ENCODE measurements around the gene MYNN. TPM values are rescaled to one million over a fixed set of nuclear protein-coding genes. Genes with fewer than 3 reads are reported as not detected.
"Not testable (repeated sequence)": the region's sequence is repeated elsewhere in the genome, so short reads cannot be mapped to it uniquely, and the experiment has no call there.

Gene MYNN
- total RNA-seq (2022) (18.0 and 20.4 TPM in 2 replicates), Bru-seq, nascent RNA (percentile 93 among the genes with signal in this experiment), BruChase-seq, experiment 1, labeled RNA remaining after a 6-hour chase (percentile 76 among the genes with signal in this experiment), BruChase-seq, experiment 2, labeled RNA remaining after a 2-hour chase (percentile 91 among the genes with signal in this experiment)
- long read RNA-seq, full-length matches to known transcripts, result 54 of 96 reads
- long read RNA-seq, partial matches to known transcripts, result 11 of 96 reads
- long read RNA-seq, other reads (novel, unspliced or antisense), result 31 of 96 reads

- H3K36me3 Mint-ChIP-seq (ENCODE audit: insufficient read depth, unreplicated experiment), result peaks cover 58% of the 10 kb centered on the region
- BruUV-seq (replicated peaks), result TSS peak; percentile 83
These were observed at the start of gene MYNN for GRCh38 chr3:169772897-169773816. Gene MYNN (plus strand): TSS chr3:169773396. CDS start chr3:169774296, 900 bp downstream.

GRCh38 chr3:169731857-169732256 is 41.3 kb upstream of the MYNN start:
- BruUV-seq (replicated peaks); H3K36me3 Mint-ChIP-seq (ENCODE audit: insufficient read depth, unreplicated experiment); H3K27ac Mint-ChIP-seq (ENCODE audit: low read depth, unreplicated experiment); H3K4me3 Mint-ChIP-seq (ENCODE audit: unreplicated experiment); H3K27me3 Mint-ChIP-seq (ENCODE audit: insufficient read depth, unreplicated experiment); H3K4me1 Mint-ChIP-seq (ENCODE audit: insufficient read depth, unreplicated experiment); intact Hi-C loops (cut with micrococcal nuclease); H3K9me3 Mint-ChIP-seq (ENCODE audit: unreplicated experiment); DNase-seq (ENCODE audit: unreplicated experiment): not testable (repeated sequence)
- ChIA-PET POLR2A (interaction anchor here (0.7 kb wide), 1 partner anchor 1580 kb away, joined by 4 read pairs; no protein-coding TSS in a partner anchor), CTCF (interaction anchor here (0.7 to 1.5 kb wide), 3 partner anchors 8 to 606 kb away, joined by 3 to 4 read pairs (median 3); no protein-coding TSS in a partner anchor)

More at GRCh38 chr3:169772897-169773816, at the start of gene MYNN:
- H3K4me1 Mint-ChIP-seq (ENCODE audit: insufficient read depth, unreplicated experiment), result peaks cover 4% of the 10 kb centered on the region
- CTCF ChIA-PET, result interaction anchor here (0.6 to 2.5 kb wide), 7 partner anchors 10 to 746 kb away, joined by 3 to 14 read pairs (median 3); partner anchors contain the start of gene TERC
- DNase-seq (ENCODE audit: unreplicated experiment), result peak; percentile 87
- H3K4me3 Mint-ChIP-seq (ENCODE audit: unreplicated experiment), result peak within 1 kb of the TSS; percentile 94
- H3K27me3 Mint-ChIP-seq (ENCODE audit: insufficient read depth, unreplicated experiment), result no peaks in the 10 kb centered on the region
- peak within 1 kb of the TSS; percentile 99 for H3K27ac Mint-ChIP-seq (ENCODE audit: low read depth, unreplicated experiment)
- intact Hi-C loops (cut with micrococcal nuclease), result loop anchor here (1.0 to 5.0 kb wide), 4 partner anchors 10 to 1039 kb away; partner anchors contain the start of gene SEC62
- no peaks in the 10 kb centered on the region for H3K9me3 Mint-ChIP-seq (ENCODE audit: unreplicated experiment)
- POLR2A ChIA-PET, result interaction anchor here (0.6 to 3.5 kb wide), 32 partner anchors 10 to 1684 kb away, joined by 3 to 50 read pairs (median 4); partner anchors contain the start of genes PRKCI, SEC62 and TERC
- TF ChIP-seq CTCF (IDR thresholded peaks at IDR 0.05; ENCODE audit: unreplicated experiment), result no peak

- no peak for TF ChIP-seq CTCF (IDR thresholded peaks at IDR 0.05; ENCODE audit: unreplicated experiment)
- no TSS peak for BruUV-seq (replicated peaks)
- ChIA-PET CTCF (interaction anchor here (1.6 kb wide), 1 partner anchor 8 kb away, joined by 4 read pairs; no protein-coding TSS in a partner anchor), POLR2A (interaction anchor here (0.7 kb wide), 1 partner anchor 597 kb away, joined by 3 read pairs; no protein-coding TSS in a partner anchor)
- no peak for DNase-seq (ENCODE audit: unreplicated experiment)
- no peaks in the 10 kb centered on the region for H3K4me1 Mint-ChIP-seq (ENCODE audit: insufficient read depth, unreplicated experiment)
- no peak overlapping the region for H3K4me3 Mint-ChIP-seq (ENCODE audit: unreplicated experiment)
- no peaks in the 10 kb centered on the region for H3K36me3 Mint-ChIP-seq (ENCODE audit: insufficient read depth, unreplicated experiment)
- no peak overlapping the region for H3K27ac Mint-ChIP-seq (ENCODE audit: low read depth, unreplicated experiment)
- peaks cover 14% of the 10 kb centered on the region for H3K9me3 Mint-ChIP-seq (ENCODE audit: unreplicated experiment)
- intact Hi-C loops (cut with micrococcal nuclease), result no loop called here
- H3K27me3 Mint-ChIP-seq (ENCODE audit: insufficient read depth, unreplicated experiment), result no peaks in the 10 kb centered on the region
These were observed 34.1 kb upstream of the MYNN start for GRCh38 chr3:169739067-169739466.

- peaks cover 9% of the 10 kb centered on the region for H3K4me1 Mint-ChIP-seq (ENCODE audit: insufficient read depth, unreplicated experiment)
- TF ChIP-seq CTCF (IDR thresholded peaks at IDR 0.05; ENCODE audit: unreplicated experiment), result peak; percentile 24
- H3K4me3 Mint-ChIP-seq (ENCODE audit: unreplicated experiment), result no peak overlapping the region
- H3K27me3 Mint-ChIP-seq (ENCODE audit: insufficient read depth, unreplicated experiment), result no peaks in the 10 kb centered on the region
- no peaks in the 10 kb centered on the region for H3K9me3 Mint-ChIP-seq (ENCODE audit: unreplicated experiment)
- intact Hi-C loops (cut with micrococcal nuclease), result loop anchor here (1.0 to 10.0 kb wide), 6 partner anchors 80 to 1534 kb away; partner anchors contain the start of gene MECOM
- CTCF ChIA-PET, result interaction anchor here (0.6 to 3.5 kb wide), 29 partner anchors 9 to 1538 kb away, joined by 3 to 40 read pairs (median 4); no protein-coding TSS in a partner anchor
- POLR2A ChIA-PET, result interaction anchor here (0.9 to 2.2 kb wide), 2 partner anchors 10 to 596 kb away, joined by 3 to 8 read pairs; no protein-coding TSS in a partner anchor
- no TSS peak for BruUV-seq (replicated peaks)
- no peaks in the 10 kb centered on the region for H3K36me3 Mint-ChIP-seq (ENCODE audit: insufficient read depth, unreplicated experiment)
- no peak for DNase-seq (ENCODE audit: unreplicated experiment)
- no peak overlapping the region for H3K27ac Mint-ChIP-seq (ENCODE audit: low read depth, unreplicated experiment)
These were observed 28.7 kb upstream of the MYNN start for GRCh38 chr3:169744366-169745054.
